ENCODE data around the gene KCNQ1.

DNA sequence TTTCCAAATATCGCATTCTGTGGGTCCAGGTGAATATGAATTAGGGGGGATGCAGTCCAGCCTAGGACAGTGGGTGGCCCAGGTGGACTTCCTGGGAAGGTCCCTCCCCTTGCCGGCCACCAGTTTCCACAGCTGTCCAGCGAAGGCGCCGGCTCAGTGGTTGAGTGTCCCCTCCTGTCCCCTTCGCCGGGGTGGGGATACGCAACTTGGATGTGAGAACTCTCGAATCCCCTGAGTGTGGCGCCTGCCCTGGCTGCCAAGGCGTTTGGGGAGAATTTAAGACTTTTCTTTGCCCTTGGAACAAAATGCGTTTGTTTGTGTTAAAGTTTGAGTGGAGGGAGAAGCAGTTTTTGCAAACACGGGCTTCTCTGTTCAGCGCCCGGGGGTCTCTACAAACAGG, 131.3 kb downstream of the KCNQ1 start:
- TF ChIP-seq, protein P1, sequence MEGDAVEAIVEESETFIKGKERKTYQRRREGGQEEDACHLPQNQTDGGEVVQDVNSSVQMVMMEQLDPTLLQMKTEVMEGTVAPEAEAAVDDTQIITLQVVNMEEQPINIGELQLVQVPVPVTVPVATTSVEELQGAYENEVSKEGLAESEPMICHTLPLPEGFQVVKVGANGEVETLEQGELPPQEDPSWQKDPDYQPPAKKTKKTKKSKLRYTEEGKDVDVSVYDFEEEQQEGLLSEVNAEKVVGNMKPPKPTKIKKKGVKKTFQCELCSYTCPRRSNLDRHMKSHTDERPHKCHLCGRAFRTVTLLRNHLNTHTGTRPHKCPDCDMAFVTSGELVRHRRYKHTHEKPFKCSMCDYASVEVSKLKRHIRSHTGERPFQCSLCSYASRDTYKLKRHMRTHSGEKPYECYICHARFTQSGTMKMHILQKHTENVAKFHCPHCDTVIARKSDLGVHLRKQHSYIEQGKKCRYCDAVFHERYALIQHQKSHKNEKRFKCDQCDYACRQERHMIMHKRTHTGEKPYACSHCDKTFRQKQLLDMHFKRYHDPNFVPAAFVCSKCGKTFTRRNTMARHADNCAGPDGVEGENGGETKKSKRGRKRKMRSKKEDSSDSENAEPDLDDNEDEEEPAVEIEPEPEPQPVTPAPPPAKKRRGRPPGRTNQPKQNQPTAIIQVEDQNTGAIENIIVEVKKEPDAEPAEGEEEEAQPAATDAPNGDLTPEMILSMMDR (optimal IDR thresholded peaks at IDR 0.05 in 1 of 3, IDR thresholded peaks at IDR 0.05 in 1 of 3, conservative IDR thresholded peaks at IDR 0.05 in 1 of 3; ENCODE audit: extremely low read depth in 1 of 3, insufficient read depth in 2 of 3, low read length in 3 of 3), result no peak
- TF ChIP-seq EZH2 (IDR thresholded peaks at IDR 0.05; ENCODE audit: low read length), result no peak

Data from keratinocyte (primary cell).